Loucy (cell line): Measurements from ENCODE around the gene NEIL3.

Source experiments
- CTCF ChIP-seq: fragments of 200-600 bp; sonication (generic); conservative IDR thresholded peaks from 2 replicates; pipeline ENCODE4 v1.5.1; 2014; ENCODE audit warnings: mild to moderate bottlenecking, antibody characterized with exemption, low read length
- EZH2phosphoT487 ChIP-seq: fragments of 200-600 bp; IDR thresholded peaks from 2 replicates; pipeline ENCODE4 v1.6.1; 2018; ENCODE audit warnings: antibody characterized with exemption, mild to moderate bottlenecking, moderate library complexity, borderline replicate concordance

GRCh38 chr4:177367336-177367735 lies 57.7 kb downstream of the NEIL3 start:
- peak; percentile 45 for TF ChIP-seq CTCF
- TF ChIP-seq EZH2phosphoT487 = no peak
